ENCODE measurements around the gene PCGF3.
A peak's percentile ranks its signal among the peaks of the same experiment; 100 is the strongest.

PCGF3 gene, protein sequence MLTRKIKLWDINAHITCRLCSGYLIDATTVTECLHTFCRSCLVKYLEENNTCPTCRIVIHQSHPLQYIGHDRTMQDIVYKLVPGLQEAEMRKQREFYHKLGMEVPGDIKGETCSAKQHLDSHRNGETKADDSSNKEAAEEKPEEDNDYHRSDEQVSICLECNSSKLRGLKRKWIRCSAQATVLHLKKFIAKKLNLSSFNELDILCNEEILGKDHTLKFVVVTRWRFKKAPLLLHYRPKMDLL

DNA sequence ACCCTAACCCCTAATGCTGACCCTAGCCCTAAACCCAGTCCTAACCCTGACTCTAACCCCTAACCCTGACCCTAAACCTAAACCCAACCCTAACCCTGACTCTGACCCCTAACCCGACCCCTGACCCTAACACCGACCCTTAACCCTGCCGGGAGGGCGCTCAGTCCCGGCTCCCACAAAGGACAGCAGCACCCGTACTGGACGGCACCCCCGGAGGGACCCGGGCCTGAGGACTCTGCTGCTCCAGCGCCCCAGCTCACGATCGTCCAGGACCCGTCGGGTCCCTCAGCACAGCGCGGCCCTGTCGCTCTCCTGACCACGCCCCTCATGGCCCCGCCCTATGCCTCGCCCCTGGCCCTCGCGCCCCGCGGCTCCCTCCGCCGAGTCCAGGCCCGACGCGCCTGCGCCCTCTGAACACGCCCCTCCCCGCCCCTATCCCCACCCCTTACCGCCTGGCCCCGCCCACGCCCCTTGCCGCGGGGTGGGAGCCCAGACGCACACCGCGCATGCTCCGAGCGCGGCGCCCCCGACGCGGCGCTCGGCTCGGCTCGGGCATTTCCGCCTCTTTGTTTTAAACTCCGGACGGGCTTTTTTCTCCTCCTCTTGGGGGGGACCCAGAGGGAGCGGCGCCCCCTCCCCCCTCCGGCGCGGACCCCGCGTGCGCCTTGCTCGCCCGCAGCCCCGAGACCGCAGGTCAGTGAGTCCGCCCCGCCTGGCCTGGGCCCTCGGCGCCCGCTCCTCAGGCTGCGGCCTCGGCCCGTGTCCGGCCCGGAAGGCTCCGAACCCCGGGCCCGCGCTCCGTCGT is at the start of gene PCGF3:
Gene PCGF3 (plus strand): TSS at position 555 of the 805 bp plus-strand sequence. CDS start 27,849 bp downstream, outside the sequence.
- peak within 1 kb of the TSS; percentile 97 for H3K4me3 ChIP-seq (ENCODE audit: low read depth, low read length)
- TF ChIP-seq, protein P1, sequence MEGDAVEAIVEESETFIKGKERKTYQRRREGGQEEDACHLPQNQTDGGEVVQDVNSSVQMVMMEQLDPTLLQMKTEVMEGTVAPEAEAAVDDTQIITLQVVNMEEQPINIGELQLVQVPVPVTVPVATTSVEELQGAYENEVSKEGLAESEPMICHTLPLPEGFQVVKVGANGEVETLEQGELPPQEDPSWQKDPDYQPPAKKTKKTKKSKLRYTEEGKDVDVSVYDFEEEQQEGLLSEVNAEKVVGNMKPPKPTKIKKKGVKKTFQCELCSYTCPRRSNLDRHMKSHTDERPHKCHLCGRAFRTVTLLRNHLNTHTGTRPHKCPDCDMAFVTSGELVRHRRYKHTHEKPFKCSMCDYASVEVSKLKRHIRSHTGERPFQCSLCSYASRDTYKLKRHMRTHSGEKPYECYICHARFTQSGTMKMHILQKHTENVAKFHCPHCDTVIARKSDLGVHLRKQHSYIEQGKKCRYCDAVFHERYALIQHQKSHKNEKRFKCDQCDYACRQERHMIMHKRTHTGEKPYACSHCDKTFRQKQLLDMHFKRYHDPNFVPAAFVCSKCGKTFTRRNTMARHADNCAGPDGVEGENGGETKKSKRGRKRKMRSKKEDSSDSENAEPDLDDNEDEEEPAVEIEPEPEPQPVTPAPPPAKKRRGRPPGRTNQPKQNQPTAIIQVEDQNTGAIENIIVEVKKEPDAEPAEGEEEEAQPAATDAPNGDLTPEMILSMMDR (IDR thresholded peaks at IDR 0.05; ENCODE audit: low read depth, low read length): no peak

DNA sequence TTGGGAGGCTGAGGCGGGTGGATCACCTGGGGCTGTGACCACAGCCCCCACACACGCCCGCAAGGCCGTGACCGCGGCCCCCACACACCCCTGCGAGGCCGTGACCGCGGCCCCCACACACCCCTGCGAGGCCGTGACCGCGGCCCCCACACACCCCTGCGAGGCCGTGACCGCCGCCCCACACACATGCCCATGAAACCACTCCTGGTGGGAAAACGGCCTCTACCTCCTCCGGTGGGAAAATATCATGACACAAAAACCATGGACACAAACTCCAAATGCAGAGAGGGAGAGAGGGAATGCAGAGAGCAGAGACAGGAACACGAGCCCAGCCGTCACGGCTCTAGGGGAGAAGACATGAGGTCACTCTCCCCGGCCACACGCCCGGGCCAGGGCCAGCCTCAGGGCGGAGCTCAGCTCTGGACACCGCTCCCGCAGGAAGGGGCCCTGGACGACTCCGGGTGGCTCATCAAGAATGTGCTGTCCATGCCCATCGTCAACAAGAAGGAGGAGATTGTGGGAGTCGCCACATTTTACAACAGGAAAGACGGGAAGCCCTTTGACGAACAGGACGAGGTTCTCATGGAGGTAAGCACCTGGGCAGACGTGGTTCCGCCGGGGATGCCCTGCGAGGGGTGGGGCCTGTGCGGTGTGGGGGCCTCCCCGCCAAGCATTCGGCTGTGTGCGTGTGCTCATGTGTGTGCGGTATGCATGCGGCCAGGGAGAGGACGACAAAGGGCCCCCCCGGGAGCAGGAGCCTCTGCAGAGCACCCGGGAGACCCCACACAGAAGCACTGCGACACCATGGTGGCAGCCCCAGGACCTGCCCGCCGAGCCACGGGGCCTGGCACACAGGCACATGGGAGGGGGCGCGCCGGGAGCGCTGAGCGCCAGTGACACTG is 48.9 kb upstream of the PCGF3 start:
- no peak overlapping the region for H3K4me3 ChIP-seq (ENCODE audit: low read depth, low read length)
- TF ChIP-seq, protein P1 (IDR thresholded peaks at IDR 0.05; ENCODE audit: low read depth, low read length): no peak

DNA sequence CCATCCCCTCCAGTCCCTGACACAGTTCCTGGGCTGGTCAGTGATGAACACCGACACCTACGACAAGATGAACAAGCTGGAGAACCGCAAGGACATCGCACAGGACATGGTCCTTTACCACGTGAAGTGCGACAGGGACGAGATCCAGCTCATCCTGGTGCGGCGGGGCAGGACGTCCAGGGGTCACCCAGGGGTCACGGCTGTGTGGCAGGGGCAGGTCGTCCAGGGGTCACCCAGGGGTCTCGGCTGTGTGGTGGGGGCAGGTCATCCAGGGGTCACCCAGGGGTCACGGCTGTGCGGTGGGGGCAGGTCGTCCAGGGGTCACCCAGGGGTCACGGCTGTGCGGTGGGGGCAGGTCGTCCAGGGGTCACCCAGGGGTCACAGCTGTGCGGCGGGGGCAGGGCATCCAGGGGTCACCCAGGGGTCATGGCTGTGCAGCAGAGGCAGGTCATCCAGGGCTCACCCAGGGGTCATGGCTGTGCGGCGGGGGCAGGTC is 48.2 kb upstream of the PCGF3 start:
- TF ChIP-seq, protein P1 (IDR thresholded peaks at IDR 0.05; ENCODE audit: low read depth, low read length): no peak
- H3K4me3 ChIP-seq (ENCODE audit: low read depth, low read length): no peak overlapping the region

DNA sequence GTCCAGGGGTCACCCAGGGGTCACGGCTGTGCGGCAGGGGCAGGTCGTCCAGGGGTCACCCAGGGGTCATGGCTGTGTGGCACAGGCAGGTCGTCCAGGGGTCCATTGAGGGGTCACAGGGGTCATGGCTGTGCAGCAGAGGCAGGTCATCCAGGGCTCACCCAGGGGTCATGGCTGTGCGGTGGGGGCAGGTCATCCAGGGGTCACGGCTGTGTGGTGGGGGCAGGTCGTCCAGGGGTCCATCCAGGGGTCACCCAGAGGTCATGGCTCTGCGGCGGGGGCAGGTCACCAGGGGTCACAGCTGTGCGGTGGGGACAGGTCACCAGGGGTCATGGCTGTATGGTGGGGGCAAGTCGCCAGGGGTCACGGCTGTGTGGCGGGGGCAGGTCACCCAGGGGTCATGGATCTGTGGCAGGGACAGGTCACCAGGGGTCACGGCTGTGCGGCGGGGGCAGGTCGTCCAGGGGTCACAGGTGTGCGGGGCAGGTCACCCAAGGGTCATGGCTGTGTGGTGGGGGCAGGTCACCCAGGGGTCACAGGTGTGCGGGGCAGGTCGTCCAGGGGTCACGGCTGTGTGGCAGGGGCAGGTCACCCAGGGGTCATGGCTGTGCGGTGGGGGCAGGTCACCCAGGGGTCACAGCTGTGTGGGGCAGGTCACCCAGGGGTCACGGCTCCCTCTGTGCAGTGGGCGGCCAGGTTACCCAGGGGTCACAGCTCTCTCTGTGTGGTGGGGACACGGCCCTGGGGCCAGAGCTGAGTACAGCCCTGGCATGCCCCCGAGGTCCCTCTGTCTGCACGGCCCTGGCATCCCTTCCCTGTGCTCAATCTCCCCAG is 47.6 kb upstream of the PCGF3 start:
- TF ChIP-seq, protein P1 (IDR thresholded peaks at IDR 0.05; ENCODE audit: low read depth, low read length): no peak

DNA sequence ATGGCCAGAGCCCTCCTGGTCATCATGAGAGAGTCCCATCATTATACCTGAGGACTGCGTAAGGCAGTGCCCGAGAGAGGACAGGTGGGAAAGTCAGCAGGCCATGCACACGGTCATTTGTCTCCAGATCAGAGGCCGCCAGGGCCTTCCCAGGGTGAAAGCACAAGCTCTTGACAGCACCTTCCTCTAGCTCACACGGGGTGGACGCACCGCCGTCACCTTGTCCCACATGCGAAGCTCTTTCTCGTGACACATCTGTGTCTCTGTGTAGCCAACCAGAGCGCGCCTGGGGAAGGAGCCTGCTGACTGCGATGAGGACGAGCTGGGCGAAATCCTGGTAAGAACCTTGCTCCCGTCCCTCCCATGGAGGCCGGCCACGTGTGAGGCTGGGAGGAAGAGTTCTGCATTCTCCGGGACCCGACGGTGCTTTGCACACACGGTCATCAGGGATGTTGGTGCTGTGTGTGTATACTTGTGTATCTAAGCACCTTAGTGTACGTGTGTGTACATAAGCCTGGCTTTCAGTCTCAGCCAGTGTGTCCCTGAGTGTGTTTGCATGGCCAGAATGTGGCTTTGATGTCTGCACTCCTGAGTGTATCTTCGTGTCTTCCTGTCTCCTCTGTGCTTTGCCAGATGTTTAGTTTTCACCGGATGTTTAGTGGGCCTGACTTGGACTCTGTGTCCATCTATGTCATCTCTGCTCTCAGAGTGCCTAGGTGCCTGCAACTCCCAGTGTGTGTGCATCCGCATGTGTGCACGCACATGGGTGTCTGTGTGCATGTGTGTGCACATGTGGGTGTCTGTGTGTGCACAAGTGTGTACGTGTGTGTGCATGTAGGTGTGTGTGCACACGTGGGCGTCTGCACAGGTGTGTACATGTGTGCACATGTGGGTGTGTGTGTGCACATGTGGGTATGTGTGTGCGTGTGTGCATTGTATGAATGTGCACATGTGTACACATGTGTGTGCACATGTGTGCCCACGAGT is 46.7 kb upstream of the PCGF3 start:
- H3K4me3 ChIP-seq (ENCODE audit: low read depth, low read length): no peak overlapping the region
- TF ChIP-seq, protein P1 (IDR thresholded peaks at IDR 0.05; ENCODE audit: low read depth, low read length): no peak

More for the DNA sequence above, 47.6 kb upstream of the PCGF3 start:
- H3K4me3 ChIP-seq (ENCODE audit: low read depth, low read length): no peak overlapping the region
